AG04449 (cell line): ENCODE measurements around the gene MACROH2A1.

Experiments
- CTCF ChIA-PET: fragments of 350-600 bp; formaldehyde crosslinking; extraction: SDS; loops from one replicate; lab custom pipeline; 2021; ENCODE audit warnings: antibody characterized with exemption; lab: Yijun Ruan, JAX
- POLR2A ChIA-PET: fragments of 400-600, 350-600 bp; formaldehyde crosslinking; extraction: SDS; loops from one replicate; lab custom pipeline; 2020; ENCODE audit warnings: antibody characterized with exemption, inconsistent platforms; lab: Yijun Ruan, JAX
- DNase-seq: peaks from one replicate; pipeline ENCODE4 v3.0.0-alpha.2; 2010; ENCODE audit warnings: low read depth, low spot score
- H3K4me3 ChIP-seq: 2 replicates; pipeline ENCODE4 v1.5.1; 2011; ENCODE audit warnings: low read depth, mild to moderate bottlenecking, control low read depth, low read length
- CTCF ChIP-seq: IDR thresholded peaks from one replicate; pipeline ENCODE4 v1.5.1; 2011; ENCODE audit warnings: mild to moderate bottlenecking, moderate library complexity, low read length, control low read depth, inconsistent platforms; ENCODE audit not compliant: insufficient read depth; ENCODE audit errors: missing control alignments

Gene MACROH2A1

GRCh38 chr5:135329913-135330797, 68.9 kb downstream of the MACROH2A1 start:
- no peak overlapping the region for H3K4me3 ChIP-seq

GRCh38 chr5:135329066-135329912, 69.7 kb downstream of the MACROH2A1 start:
- H3K4me3 ChIP-seq: no peak overlapping the region
- DNase-seq: no peak
- no peak for TF ChIP-seq CTCF
- POLR2A ChIA-PET: no interaction called here
- CTCF ChIA-PET: interaction anchor here (1.0 to 3.7 kb wide), 3 partner anchors 19 to 139 kb away, joined by 3 to 18 read pairs (median 4); no protein-coding TSS in a partner anchor

More at GRCh38 chr5:135329913-135330797, 68.9 kb downstream of the MACROH2A1 start:
- no peak for TF ChIP-seq CTCF
- CTCF ChIA-PET: interaction anchor here (0.8 to 4.2 kb wide), 3 partner anchors 15 to 20 kb away, joined by 3 to 34 read pairs (median 4); no protein-coding TSS in a partner anchor
- no peak for DNase-seq
- POLR2A ChIA-PET: no interaction called here

GRCh38 chr5:135328128-135328687, 70.8 kb downstream of the MACROH2A1 start:
- ChIA-PET POLR2A (no interaction called here), CTCF (interaction anchor here (0.6 to 3.7 kb wide), 5 partner anchors 124 to 318 kb away, joined by 3 to 18 read pairs (median 3); no protein-coding TSS in a partner anchor)
- TF ChIP-seq CTCF: no peak
- H3K4me3 ChIP-seq: no peak overlapping the region
- DNase-seq: no peak

GRCh38 chr5:135327429-135328127, 71.5 kb downstream of the MACROH2A1 start:
- no peak for DNase-seq
- H3K4me3 ChIP-seq: no peak overlapping the region
- ChIA-PET POLR2A (no interaction called here), CTCF (interaction anchor here (1.1 to 3.7 kb wide), 3 partner anchors 137 to 317 kb away, joined by 3 to 18 read pairs (median 5); no protein-coding TSS in a partner anchor)
- no peak for TF ChIP-seq CTCF

GRCh38 chr5:135326296-135327254, 72.5 kb downstream of the MACROH2A1 start:
- POLR2A ChIA-PET: interaction anchor here (1.0 kb wide), 1 partner anchor 57 kb away, joined by 3 read pairs; no protein-coding TSS in a partner anchor
- DNase-seq: no peak
- CTCF ChIA-PET: interaction anchor here (1.0 to 3.7 kb wide), 4 partner anchors 9 to 293 kb away, joined by 3 to 18 read pairs (median 4); no protein-coding TSS in a partner anchor
- H3K4me3 ChIP-seq: no peak overlapping the region
- TF ChIP-seq CTCF: no peak
